Colon (tissue), 2 donors: ENCODE results near the gene EVX2.

Experiments
- FAIRE-seq: peaks from 2 replicates; lab custom pipeline; 2012; peaks lifted over from hg19 to GRCh38; lab: Jason Lieb, UNC
- donor health status: control.
- donor health status: control.

EVX2 gene

DNA sequence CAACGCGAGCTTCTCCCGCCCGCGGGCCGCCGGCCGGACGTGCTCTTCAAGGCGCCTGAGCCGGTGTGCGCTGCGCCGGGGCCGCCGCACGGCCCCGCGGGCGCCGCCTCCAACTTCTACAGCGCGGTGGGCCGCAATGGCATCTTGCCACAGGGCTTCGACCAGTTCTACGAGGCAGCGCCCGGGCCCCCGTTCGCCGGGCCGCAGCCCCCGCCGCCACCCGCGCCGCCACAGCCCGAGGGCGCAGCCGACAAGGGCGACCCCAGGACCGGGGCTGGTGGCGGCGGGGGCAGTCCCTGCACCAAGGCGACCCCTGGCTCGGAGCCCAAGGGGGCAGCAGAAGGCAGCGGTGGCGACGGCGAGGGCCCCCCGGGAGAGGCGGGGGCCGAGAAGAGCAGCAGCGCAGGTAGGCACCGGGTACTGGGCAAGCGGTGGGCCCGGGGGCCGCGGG is 24.0 kb upstream of the EVX2 start:
- no peak for FAIRE-seq

DNA sequence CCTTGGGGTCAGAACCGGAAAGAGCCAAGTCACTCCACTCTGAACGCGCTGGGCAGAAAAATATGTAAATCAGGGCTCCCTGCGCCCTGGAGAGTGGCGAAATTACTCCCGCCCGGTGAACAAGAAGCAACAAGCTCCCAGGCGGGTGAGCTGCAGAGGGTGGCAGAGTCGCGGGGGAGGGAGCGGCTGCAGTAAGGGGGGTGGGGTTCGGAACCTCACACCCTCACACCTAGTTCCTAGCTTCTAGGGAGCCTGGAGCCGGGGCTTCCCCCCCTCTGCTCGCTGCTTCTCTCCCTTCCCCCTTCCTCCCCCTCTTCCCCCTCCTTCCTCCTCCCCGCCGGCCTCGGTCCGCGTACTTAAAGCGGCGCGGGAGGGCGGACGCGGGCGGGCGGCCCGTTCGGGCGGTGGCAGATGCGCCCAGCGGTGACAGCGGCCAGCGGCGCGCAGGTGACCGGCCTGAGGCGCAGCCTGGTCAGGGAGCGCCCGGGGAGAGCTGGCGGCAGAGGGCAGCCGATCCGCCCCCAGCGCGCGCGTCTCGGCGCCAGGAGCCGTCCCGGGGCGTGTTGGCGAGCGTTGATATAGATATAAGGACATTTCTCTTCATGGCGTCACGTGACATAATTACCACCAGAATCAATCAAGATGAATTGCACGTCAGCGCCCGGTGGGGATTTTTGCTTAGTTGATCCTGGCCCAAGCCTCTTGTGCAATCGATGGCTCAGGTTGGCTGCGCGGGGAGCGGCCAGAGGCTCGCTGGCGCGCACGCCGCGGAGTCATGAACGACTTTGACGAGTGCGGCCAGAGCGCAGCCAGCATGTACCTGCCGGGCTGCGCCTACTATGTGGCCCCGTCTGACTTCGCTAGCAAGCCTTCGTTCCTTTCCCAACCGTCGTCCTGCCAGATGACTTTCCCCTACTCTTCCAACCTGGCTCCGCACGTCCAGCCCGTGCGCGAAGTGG is 23.1 kb upstream of the EVX2 start, which contains the start of gene HOXD11:
Gene HOXD11 (plus strand): TSS at position 700 of the 959 bp plus-strand sequence. CDS start 76 bp downstream, at position 776.
- FAIRE-seq = no peak

DNA sequence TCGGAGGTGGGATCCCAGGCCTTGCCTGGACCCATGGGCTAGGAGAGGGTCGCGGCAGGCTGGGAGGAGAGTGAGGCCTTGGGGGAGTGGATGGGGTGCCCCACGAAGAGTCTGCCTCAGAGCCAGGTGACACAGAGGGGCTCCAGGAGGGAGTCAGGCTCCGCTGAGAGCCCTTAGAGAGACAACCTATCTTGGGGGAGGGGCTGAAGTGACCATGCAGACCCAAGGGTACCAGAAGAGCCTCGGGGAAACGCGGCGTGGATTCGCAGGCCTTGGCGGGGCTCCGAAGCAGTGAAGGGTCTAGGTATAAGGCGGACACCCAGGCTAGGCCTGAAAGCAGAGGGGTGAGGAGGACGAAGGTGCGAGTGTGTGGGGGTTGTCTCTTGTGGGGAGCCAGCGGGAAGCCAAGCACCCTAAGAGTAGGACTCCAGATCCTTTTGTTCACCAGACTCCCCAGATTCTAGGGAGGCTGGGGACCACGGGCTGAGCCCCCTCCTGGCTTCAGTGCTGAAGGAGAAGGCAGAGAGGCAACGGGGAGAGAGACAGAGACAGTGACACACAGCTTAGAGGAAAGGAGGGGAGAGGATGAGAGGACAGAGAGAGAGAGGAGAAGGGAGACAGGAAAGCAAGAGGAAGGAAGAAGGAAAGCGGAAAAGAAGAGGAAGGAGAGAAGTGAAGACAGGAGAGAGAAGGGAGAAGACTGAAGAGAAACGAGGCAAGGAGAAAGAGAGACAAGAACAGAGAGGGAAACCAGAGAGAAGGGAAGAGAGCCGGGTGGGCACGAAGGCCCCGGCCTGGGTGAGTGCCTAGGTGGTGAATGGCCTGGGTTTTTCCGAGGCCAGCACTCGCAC is 22.2 kb upstream of the EVX2 start:
- no peak for FAIRE-seq

DNA sequence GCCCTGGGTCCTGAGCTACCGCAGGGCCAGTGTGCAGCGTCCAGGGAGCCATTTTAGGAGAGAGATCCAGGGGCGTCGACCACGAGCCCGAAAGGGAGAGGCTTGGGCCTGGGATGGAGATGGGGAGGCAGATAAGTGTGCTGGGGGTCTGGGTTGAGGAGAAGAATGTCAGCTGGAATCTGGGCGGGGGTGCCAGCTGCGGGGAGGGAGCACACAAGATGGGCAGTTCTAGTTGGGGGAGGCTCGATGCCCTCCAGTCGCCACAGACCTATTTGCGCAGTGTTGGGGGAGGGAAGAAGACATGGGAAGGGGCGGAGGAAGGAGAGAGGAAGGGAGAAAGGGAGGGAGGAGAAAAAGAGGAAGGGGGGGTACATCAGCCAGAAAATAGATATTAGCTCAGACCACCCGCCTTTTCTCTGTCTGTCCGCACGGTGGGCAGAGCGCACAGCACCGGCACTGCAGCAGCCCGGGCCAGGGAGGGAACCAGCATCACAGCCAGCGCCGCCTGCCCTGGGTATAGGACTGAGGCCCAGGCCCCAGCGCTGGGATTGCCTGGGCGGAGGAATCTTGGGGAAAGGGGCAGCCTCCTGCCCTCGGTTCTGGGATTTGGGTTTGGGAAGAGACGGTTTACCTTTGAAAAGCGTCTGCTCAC is 21.4 kb upstream of the EVX2 start:
- no peak for FAIRE-seq

DNA sequence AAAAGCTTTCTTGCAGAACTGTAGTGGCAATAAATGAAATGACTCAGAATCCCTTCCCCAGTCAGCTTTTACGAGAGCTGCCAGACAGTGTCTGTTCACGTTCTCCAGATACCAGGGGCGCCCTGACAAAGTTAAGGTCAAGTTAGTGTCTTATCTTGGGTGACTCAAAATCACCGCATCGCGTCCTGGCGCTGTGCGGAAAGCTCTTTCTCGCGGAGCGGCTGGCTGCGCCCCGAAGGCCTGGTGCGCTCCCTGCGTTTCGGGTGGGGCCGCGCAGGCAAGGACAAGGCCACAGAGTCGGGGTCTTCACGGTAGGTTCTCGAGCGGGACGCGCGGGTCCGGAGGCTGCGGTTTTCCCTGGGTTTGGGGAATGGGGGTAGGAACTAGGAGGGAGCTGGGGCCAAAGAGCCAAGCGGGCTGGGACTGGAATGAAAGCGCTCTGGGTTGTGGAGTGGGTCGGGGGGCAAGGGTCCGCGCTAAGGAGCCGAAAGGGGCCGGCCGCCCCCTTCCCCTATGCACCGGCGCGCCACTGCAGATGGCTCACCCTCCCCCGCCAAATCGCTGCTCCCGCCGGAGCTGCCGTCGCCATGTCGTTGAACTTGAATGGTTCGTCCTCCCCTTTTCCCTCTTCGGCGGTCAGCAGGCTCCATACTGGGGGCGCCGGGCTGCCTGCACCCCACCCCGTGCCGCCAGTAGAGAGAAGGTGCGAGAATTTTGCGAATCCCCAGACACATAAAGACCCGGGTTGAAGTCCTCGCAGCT is 20.7 kb upstream of the EVX2 start:
- no peak for FAIRE-seq

DNA sequence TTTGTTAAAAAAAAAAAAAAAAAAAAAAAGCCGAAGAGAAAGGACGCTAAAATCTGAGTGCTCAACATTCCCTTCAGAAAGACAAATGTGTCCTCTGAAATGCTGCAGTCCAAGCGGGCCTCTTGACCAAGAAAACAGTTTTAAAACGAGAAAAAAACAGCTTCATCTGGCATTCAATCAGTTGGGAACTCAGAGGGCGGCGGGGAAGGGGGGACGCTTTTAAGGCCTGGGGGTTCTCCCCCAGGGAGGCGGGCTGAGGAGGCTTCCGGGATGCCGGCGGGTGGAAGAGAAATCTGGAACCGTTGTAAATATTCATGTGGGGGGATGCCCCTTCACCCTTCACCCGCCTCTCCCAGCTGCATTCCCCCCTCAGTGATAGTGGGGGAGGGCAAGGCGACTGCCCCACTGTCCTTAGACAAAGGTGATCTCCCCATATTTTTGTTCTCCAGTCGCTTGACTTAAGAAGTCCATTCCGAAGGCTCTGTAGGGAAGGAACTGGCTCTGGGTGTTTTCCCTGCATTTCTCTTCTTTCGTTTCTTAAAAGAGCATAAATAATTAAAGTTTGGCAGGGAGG is 20.1 kb upstream of the EVX2 start:
- FAIRE-seq = no peak

DNA sequence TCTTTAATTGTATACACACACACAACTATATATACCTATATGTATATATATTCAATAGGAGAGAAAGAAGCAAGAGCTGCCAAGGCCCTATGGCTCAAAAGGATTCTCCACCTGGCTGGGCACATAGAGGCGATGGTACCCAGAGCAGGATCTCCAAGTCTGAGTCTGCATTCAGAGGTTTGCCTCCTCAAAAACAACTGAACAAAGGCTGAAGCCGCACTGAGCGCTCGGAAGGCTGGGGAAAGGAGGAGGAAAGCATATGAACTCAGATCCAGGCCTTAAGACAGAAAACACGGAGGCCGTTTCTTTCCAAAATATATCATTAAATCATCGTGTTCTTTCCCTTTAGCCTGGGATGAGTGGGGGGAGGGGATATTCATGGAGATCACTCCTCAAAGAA is 19.4 kb upstream of the EVX2 start:
- FAIRE-seq = no peak

DNA sequence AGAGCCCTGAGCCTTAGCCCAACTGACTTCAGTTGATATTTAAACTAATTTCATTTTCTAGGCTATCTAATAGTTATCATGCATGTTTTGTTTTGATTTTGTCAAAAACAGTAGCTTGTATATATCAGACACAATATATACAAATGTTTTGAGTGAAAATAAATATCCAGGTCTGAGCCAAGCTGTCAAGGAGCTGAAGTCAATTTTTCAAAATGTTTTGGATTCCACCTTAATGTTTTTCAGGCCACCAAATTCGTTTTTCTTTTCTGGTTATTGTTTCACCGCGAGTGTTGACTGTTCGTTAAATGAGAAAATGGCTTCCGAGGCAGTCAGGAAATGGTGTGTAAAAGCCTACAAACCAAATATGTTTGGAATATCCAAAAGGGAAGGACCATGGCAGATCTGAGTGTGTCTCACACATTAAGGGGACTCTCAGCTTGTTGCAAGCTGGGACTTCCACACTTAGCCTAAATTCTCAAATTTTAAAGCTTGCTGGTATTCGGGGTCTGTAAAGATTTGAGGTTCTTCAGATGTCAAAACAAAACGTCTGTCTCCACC is 18.6 kb upstream of the EVX2 start:
- no peak for FAIRE-seq

DNA sequence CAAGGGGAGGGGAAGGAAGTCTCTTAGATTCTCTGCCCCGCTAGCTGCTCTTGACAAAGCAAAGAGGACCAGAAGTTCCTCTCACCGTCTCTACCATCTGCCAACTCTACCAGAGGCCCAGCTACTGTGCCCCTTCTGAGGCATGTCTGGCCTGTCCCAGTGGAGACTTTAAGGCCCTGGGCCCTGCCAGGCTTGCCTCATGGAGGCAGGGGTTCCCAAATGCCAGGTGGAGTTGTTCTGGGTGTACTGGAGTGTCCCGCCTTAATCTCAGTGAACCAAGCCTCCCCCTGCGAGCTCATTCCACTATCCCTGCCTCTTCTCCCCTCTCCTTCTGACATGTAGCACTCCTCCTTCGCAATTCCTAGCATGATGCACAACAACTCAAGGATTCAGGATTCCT is 18.1 kb upstream of the EVX2 start:
- FAIRE-seq = no peak

DNA sequence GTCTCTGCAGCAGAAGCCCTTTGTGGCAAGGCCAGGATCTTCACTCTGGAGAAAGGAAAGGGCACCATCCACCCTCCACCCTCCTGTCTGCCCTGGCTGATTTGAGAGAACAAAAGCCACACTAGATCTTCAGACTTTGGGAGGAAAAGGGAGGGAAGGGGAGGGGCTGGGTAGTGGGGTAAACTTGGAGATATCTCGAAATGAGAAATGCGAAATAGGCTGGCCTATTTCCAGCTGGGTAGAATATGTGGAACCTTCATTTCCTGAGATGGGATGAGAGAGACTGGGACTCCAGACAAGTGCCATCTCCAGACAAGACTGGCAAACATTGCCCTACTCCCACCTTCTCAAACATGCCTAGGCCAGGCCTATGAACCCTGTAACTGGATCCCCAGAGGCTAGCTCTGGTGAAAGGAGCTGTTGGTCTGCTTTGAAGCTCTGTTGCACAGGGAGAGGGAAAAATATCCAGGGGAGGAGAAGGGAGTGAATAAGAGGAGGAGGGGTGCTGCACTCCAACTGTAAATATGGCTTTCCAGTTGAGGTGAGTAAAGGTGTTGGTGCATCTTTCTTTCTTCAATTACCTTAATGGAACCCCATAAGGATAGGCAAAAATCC is 17.6 kb upstream of the EVX2 start:
- no peak for FAIRE-seq

DNA sequence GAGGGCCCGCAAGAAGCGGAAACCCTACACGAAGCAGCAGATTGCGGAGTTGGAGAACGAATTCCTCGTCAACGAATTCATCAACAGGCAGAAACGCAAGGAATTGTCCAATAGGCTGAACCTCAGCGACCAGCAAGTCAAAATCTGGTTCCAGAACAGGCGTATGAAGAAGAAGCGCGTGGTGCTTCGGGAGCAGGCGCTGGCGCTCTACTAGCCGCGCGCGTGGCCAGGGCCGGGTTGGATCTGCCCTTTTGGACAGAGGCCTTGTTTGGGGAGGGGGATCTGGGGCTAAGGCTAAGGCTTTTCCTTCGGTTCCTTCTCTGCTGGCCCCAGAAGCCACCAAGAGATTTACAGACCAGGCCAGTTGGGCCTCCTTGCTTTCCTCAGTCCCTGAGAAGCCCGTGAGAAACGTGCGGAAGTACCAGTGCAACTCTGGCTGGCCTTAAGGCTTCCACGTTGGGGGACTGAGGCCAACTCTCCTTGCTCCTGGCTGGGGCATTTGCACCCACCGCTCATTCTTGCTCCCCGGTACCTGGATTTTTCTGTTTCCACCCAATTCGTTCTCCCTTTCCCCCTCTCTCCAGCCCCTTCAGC is 16.9 kb upstream of the EVX2 start:
- no peak for FAIRE-seq

DNA sequence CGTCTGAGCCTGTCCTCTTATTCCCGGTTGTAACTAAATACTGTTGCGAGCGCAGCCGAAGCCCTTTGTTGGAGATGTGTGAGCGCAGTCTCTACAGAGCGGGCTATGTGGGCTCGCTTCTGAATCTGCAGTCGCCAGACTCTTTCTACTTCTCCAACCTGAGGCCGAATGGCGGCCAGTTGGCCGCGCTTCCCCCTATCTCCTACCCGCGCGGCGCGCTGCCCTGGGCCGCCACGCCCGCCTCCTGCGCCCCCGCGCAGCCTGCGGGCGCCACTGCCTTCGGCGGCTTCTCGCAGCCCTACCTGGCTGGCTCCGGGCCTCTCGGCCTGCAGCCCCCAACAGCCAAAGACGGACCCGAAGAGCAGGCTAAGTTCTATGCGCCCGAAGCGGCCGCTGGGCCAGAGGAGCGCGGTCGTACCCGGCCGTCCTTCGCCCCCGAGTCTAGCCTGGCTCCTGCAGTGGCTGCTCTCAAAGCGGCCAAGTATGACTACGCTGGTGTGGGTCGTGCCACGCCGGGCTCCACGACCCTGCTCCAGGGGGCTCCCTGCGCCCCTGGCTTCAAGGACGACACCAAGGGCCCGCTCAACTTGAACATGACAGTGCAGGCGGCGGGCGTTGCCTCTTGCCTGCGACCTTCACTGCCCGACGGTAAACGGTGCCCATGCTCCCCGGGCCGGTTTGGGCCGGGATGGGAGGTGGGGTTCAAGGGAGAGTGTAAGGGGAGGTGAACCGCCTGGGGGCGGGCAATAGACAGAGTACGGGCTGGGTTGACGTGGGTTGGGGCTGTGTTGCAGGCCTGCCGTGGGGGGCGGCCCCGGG is 16.2 kb upstream of the EVX2 start, which contains the start of gene HOXD12:
Gene HOXD12 (plus strand): TSS at position 68 of the 819 bp plus-strand sequence. CDS start 7 bp downstream, at position 75.
- no peak for FAIRE-seq

DNA sequence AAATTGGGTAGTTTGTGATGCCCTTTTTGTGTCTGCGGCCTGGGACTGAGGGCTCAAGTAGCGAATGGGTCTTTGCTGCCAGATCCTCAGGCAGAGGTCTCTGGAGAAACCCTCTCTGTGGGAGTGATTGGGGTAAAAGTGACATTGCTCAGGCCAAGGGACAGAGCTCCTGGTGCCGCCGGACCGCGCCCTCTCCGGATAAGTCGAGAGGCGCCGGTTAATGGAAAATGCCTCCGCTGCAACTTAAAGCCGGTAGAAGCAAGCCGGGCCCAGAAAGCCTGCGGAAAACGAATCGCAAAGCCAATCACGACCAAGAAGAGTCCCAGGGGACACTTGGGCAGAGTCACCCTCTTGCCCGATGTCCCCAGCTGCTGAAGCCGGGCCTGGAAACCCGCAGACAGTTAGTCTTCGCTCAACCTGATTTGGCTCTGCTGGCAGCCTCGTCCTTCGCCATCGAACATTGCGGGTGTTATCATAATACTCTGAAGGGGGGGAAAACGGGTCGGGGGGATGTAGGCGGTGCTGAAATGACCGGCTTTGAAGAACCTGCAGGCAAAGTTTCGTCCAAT is 15.5 kb upstream of the EVX2 start:
- no peak for FAIRE-seq

DNA sequence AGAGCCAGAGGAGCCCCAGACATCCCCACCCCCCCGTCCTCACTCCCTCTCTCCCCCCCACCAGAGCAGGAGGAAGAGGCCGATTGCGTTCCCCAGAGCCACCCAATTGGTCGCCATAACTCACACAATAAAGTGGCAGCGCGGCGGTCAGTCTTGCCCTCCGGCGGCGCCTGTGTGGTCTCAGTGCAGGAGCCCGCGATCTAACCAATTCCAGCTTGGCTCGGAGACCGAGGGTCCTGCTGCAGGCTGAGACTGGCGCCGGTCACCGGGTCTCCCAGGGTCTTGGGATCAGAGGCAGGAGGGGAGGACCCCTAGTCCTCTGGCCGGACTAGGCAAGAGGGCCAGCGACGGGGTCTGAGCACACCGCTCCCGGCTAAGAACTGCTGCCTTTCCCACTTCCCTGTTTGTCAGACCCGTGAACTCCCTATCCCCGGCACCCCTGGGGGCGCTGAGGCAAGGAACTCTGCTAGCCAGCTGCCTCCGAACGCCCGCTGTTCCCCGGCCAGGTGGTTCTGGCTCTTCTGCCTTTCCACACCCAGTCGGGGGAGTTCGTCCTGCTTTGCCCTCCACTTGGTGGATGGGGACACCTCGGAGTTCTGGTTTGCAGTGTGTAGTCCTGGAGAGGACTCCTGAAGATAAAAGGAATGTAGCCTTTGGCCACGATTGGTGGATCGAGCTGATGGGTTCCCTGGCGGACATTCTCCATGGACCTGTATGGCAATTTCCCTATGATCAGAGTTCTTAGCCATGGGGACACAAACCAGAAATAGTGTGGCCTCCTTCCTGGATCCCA is 14.8 kb upstream of the EVX2 start:
- FAIRE-seq = no peak

DNA sequence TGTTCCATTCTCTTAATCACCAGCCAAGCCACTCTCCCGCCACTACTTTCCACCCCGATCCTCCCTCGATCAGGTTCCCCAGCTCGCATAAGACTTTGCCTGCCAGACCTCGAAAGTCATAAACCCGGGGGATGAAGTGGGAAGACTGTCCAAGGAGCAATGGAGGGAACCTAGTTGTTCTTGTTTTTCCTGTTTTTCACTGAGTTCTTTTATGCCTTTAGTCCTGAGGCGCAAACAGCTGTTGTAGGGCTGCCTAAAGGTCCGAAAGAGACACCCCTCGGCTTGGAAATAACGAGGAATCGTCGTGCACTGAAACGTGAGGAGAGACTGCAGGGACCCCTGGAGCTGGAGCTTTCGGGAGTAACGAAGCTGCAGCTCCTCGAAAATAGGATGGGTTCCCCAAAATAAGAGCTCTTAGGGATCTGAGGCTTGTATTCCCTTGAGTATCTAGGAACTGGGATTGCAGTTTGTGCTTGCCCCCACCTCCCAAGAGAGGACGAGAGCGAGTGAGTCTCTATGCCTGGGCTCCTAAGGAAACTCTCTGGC is 14.1 kb upstream of the EVX2 start:
- no peak for FAIRE-seq

DNA sequence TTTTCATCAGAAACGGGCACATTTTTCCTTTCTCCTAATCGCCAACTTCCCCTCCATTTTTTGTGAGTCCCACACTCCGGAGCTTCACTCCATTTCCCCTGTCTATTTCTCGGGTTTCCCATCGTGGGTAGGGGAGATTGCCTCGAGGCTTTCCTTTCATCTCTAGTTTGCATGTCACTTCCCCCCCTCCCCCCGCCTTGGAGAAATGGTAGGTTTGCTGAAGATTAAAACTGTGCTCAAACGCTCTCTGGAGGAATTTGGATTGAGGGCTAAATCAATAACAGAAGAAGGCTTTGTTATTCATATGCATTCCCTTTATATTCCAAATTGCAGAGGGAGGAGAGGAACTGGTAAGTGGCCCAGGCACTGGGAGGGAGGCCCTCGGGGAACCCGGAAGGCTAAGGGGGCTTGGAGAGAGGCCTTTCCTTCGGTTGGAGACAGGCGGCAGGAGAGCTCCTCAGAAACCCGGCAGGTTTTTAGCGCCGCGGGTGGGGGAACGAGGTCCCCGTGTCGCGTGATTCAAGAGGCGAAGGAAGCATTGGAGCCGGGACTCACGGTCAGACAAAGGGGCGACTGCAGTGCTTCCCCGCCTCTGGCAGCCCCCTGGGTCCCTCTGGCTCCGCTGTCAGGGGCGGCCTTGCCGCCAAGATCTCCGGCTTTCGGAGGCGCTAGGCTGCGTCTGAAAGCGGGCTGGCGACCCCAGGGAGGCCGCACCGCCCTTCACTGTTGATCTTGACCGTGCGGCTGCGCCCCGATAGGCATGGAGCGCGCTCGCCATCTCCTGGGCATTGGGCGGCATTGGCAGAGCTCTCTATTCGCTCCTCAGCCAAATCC is 13.4 kb upstream of the EVX2 start:
- no peak for FAIRE-seq
